H4 (cell line): ENCODE data around the gene NUP35. TPM values are rescaled to one million over a fixed set of nuclear protein-coding genes. Genes with fewer than 3 reads are reported as not detected.

Experiments
- DNase-seq: peaks from one replicate; pipeline ENCODE4 v3.0.0-alpha.2; 2015; ENCODE audit warnings: low spot score
- total RNA-seq: library from RNA; depleted of rRNA; stranded (reverse); fragments of >200 nt; shearing (Covaris generic); gene quantifications from 2 replicates; pipeline ENCODE4 v1.2.3, GENCODE V29; 2014; rRNA removed

NUP35 gene, protein sequence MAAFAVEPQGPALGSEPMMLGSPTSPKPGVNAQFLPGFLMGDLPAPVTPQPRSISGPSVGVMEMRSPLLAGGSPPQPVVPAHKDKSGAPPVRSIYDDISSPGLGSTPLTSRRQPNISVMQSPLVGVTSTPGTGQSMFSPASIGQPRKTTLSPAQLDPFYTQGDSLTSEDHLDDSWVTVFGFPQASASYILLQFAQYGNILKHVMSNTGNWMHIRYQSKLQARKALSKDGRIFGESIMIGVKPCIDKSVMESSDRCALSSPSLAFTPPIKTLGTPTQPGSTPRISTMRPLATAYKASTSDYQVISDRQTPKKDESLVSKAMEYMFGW
- total RNA-seq = 41.0 and 41.1 TPM in 2 replicates

- peak; percentile 89 for DNase-seq
Measured at GRCh38 chr2:183124222-183124956, at the start of gene NUP35. Gene NUP35, plus strand, starts transcription at chr2:183124443. Its CDS starts 15 bp downstream, at chr2:183124458.

- DNase-seq = no peak
Measured at GRCh38 chr2:183078163-183078463, 46.1 kb upstream of the NUP35 start.

- peak; percentile 90 for DNase-seq
Measured at GRCh38 chr2:183078464-183079138, 45.6 kb upstream of the NUP35 start, which contains the start of gene DUSP19. Gene DUSP19, plus strand, starts transcription at chr2:183078747. Its CDS starts 187 bp downstream, at chr2:183078934.

GRCh38 chr2:183079139-183079775 lies 45.0 kb upstream of the NUP35 start:
- no peak for DNase-seq

GRCh38 chr2:183081911-183082310 lies 42.3 kb upstream of the NUP35 start:
- DNase-seq = peak; percentile 14

- no peak for DNase-seq
Measured at GRCh38 chr2:183088061-183088460, 36.2 kb upstream of the NUP35 start.

DNA sequence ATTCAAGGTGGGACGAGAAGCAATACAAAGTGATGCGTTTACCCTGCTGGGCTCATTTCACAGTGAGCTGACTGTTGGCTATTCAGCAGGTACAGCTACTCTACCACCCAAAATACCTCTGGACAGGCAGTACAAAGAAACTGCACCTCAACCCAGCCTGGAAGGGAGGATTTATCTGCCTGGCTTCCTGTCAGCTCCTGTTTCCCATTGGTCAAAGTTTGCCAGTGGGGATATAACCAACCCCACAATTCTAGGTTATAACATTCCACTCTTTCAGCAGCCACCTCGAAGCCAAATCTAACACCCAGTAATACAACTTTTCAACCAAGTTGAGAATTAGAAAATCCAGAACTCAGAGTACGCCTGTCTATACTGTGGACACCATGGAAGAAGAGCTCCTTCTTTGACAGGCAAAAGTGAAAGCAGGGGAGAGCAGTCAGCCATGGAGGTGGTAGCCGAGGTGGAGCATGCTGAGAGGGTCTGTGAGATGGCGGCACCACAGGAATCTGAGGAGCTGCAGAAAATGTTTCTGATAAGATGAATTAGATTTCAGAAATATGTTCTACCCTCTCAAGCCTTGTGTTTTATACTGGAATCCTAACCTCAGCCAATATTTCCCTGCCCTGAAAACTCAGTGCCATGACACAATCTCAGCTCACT lies 34.9 kb upstream of the NUP35 start:
- DNase-seq = no peak

GRCh38 chr2:183091318-183091953 lies 32.8 kb upstream of the NUP35 start:
- DNase-seq = no peak

- DNase-seq = no peak
Measured at GRCh38 chr2:183091954-183092345, 32.3 kb upstream of the NUP35 start.

DNA sequence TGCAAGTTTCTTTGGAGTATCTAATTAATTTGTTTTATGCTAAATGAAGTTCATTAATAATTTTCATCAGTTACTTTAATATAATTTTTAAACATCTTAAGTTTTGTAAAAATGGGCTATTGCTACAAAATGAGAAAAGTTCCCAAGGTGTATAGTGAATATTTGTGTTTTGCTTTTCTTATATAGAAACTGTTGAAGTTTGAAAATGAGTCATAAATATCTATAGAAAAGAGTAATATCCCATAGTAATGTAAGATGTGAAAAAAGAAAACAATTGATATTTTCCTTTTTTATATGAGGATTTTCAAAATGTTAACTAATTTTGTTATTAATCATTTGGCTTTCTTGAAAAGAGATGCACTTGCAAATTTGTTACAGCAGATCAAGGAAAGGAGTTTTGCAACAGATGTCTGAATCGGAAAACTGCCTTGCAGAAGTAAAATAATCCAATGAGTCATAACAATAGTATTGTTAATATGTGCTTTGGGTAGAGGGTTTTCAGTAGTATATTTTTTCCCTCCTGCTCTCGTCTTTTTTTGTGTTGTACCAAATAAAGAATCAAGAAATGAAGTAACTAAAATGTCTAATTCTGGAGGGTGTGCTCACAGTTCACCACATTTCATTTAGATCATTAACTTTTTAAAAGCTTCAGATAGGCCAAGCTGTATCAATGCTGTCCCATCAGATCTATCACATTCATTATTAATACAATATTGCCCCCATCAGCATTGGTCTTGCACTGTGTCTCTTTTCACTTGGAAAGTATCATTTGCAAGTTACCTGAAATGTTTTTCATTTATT lies 30.2 kb upstream of the NUP35 start:
- DNase-seq = no peak

DNA sequence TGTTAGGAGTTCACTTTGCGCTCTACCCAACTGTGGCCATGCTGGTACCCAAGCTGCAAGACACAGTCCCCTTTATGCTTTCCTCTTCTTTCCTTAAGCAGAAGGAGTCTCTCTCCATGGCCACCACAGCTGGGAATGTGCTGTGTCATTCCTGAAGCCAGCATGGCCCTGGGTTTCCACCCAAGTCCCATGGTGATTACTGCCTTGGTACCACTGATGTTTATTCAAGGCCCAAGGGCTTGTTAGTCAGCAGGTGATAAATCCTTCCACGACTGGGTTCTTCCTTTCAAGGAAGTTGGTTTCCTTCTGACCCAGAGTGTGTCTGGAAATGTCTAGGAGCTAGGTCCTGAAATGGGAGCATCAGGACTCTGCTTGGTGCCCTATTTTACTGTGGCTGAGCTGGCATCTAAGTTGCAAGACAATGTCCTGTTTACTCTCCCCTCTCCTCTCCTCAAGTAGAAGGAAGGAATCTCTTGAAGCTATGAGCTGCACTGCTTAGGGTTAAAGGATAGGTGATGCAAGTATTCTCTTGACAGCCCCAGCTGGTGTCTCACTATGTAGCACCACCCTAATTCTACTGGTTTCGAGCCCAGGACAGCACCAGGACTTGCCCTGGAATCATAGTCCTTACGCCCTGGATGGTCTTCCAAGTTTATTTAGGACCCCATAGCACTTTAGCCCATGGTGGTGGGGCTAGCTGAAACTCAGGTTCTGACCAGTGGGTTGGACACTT lies 18.7 kb upstream of the NUP35 start:
- DNase-seq = peak; percentile 51

GRCh38 chr2:183112577-183112976 lies 11.7 kb upstream of the NUP35 start:
- no peak for DNase-seq

DNA sequence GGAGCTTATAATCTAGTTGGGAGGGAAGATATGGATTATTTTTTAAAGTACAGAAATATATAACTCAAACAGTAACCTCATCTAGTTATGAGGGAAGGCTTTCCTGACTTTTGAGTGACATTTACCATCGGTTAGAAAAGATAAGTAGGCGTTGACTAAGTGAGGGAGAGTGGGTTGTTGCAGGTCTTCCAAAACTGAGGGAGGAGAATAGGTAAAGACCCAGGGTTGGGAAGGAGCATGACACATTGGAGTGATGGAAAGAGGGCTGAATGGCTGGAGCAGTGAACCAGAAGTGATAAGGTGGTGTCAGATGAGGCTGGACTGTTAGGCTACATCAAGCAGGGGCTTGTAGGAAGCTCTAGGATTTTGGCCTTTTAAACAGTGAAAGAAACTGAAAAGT lies 10.6 kb upstream of the NUP35 start:
- DNase-seq = no peak

DNA sequence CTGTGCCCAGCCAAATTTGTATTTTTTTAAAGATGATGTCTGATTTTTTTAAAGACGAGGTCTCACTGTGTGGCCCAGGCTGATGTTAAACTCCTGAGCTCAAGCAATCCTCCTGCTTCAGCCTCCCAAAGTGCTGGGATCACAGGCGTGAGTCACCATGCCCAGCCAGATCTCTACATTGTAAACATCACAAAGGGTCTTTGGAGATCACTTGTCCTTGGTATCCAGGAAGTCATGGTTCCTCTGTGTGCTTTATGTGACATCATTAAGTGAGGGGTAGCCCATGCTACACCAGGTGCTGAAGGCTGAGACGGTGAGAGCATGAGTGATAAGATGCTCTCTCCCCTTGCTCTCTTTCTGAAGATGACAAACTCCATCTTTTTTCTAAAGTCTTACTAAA lies 7.0 kb upstream of the NUP35 start:
- no peak for DNase-seq

DNA sequence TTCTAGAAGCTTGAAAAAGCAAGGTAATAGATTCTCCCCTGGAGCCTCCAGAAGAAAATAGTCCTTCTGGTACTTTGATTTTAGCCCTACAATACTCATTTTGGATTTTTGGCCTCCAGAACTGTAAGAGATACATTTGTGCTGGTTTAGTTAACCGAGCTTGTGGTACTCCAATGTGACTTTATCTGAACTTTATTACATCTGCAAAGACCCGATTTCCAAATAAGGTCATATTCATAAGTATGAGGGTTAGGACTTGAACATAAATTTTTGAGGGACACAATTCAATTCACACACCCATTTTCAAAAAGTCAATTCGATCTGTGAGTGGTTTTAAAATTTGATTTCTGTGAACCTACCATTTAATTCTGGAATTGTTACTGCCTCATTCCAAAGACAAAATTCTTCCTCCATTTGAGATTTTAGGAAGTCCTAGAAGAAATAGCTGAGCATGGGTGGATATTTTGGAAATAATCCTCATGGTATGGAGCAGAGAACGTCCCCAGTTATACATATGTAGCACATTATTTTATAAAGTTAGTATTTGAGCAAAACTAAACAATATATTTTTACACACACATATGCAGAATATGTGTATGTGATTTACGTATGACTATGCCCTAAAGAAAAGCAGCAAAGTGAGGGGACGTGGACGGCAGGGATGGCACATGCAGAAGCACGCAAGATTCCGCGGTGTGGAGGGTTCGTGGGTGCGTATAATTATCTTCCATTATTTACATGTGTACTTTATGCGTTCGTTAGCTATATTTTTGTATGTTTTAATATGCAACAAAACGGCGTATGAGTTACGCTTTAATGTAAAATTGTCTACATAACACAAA lies 905 bp upstream of the NUP35 start:
- no peak for DNase-seq

DNA sequence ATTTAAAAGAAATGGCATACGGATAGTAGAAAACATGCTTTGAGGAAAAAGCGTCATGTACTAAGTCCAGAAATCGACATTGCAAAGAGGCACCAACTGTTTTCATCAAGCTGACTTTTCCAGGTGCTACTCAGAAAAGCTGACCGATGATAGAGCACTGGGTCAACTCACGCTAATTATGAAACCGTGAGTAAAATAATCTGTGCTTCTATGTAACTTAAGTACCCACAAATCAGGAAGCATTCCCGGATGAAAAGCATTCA lies 353 bp upstream of the NUP35 start:
- no peak for DNase-seq

GRCh38 chr2:183124957-183125255 lies 663 bp downstream of the NUP35 start:
- DNase-seq = no peak

- DNase-seq = no peak
Measured at GRCh38 chr2:183125659-183126341, 1.6 kb downstream of the NUP35 start.

GRCh38 chr2:183126635-183127034 lies 2.4 kb downstream of the NUP35 start:
- no peak for DNase-seq
